Activated T-cell treated with anti-CD3 and anti-CD28 coated beads, Interleukin-2, amount 50 U/mL, for 72 hours (primary cell): Measurements from ENCODE around the gene NMT1. TPM values are rescaled to one million over a fixed set of nuclear protein-coding genes. Genes with fewer than 3 reads are reported as not detected.
A peak's percentile ranks its signal among the peaks of the same experiment; 100 is the strongest.
"Not testable (repeated sequence)": the region's sequence is repeated elsewhere in the genome, so short reads cannot be mapped to it uniquely, and the experiment has no call there.

Experiments
- ATAC-seq, 2 donors: fragments of 150-1000 bp; cut with Tn5 transposase; replicated peaks in 1 of 2; 2 replicates each; pipeline ENCODE4 v1.10.0; 2021; ENCODE audit warnings: moderate library complexity in 2 of 2, mild to moderate bottlenecking in 1 of 2
- DNase-seq, 2 donors: peaks; one replicate each; pipeline ENCODE4 v3.0.0; 2021 to 2022; ENCODE audit warnings: mixed read lengths in 1 of 2
- H3K27ac Mint-ChIP-seq: one replicate; pipeline ENCODE4 v1.8.0; 2022; ENCODE audit warnings: mild to moderate bottlenecking, moderate library complexity, mixed read lengths
- H3K27me3 Mint-ChIP-seq: one replicate; pipeline ENCODE4 v1.8.0; 2022; ENCODE audit warnings: low read depth, mixed read lengths
- H3K36me3 Mint-ChIP-seq, 2 donors: one replicate each; pipeline ENCODE4 v1.8.0; 2022; ENCODE audit warnings: mixed read lengths in 2 of 2, mild to moderate bottlenecking in 1 of 2; ENCODE audit not compliant: insufficient read depth in 2 of 2
- H3K4me1 Mint-ChIP-seq: one replicate; pipeline ENCODE4 v1.8.0; 2022; ENCODE audit warnings: low read depth, mixed read lengths
- H3K4me3 Mint-ChIP-seq, 2 donors: one replicate each; pipeline ENCODE4 v1.8.0; 2022; ENCODE audit warnings: mild to moderate bottlenecking in 2 of 2, mixed read lengths in 2 of 2, moderate library complexity in 2 of 2
- H3K9me3 Mint-ChIP-seq, 2 donors: one replicate each; pipeline ENCODE4 v1.8.0; 2022; ENCODE audit warnings: mixed read lengths in 2 of 2
- total RNA-seq, 2 donors: library from RNA; stranded (reverse); gene quantifications; one replicate each; pipeline ENCODE4 v1.2.3, GENCODE V29; 2022

Gene NMT1
- total RNA-seq, 2 donors from 2014 or later: 130 to 145 TPM

DNA sequence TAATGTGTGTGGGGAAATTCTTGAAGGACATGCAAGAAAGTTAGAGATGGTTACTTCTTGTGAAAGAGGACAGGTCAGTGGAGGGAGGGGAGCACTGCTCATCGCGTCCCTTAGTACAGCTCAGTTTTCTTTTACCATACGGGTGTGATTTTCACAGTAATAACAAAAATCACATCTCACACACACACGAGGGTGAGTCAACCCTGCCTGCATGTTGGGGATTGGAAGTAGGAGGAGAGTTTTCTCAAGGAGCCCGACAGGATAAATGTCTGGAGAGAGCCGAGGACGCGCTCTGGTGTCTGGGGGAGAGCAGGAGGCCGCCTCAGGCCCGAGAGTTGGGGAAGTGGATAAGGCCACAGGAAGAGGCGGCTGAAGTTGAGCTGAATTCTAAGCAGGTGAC is 54.8 kb downstream of the NMT1 start:
- ATAC-seq (no peak), DNase-seq (no peak)
- no peaks in the 10 kb centered on the region for H3K36me3 Mint-ChIP-seq
- H3K27ac Mint-ChIP-seq: no peak overlapping the region
- H3K27me3 Mint-ChIP-seq: peaks cover 5% of the 10 kb centered on the region
- no peaks in the 10 kb centered on the region for H3K9me3 Mint-ChIP-seq
- H3K4me3 Mint-ChIP-seq: no peak overlapping the region
- H3K4me1 Mint-ChIP-seq: no peaks in the 10 kb centered on the region

DNA sequence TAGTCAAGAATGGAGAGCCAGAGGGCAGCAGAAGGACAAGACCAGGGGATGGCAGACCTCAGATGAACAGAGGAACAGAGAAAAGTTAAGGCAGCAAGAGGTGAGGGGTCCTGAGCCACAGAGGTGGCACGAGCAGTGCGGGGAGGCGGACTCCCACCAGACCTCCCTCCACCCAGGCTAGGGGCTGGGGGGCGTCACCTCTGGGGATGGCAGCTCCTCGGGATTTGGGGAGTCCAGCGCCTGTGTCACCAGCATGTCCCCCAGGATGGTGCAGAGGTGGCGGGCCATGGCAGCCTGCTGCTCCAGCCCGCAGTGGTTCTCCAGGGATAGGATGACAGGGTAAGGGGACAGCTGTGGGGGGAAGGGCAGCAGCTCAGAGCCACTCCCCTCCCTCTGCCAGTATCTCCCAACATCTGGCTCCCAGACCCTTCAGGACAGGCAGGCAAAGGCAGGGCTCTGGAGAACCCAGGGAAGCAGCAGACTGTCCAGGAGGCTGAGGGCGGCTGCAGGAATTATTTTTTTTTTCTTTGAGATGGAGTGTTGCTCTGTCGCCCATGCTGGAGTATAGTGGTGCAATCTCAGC is 55.4 kb downstream of the NMT1 start:
- ATAC-seq: no peak
- Mint-ChIP-seq H3K4me1 (no peaks in the 10 kb centered on the region), H3K27me3 (peaks cover 5% of the 10 kb centered on the region), H3K4me3 (no peak overlapping the region), H3K9me3 (no peaks in the 10 kb centered on the region), H3K27ac (no peak overlapping the region), H3K36me3 (no peaks in the 10 kb centered on the region)
- no peak for DNase-seq

- ATAC-seq (no peak), DNase-seq (no peak)
- H3K9me3 Mint-ChIP-seq: no peaks in the 10 kb centered on the region
- H3K4me1 Mint-ChIP-seq: no peaks in the 10 kb centered on the region
- H3K27ac Mint-ChIP-seq: no peak overlapping the region
- peaks cover 5% of the 10 kb centered on the region for H3K27me3 Mint-ChIP-seq
- no peaks in the 10 kb centered on the region for H3K36me3 Mint-ChIP-seq
- H3K4me3 Mint-ChIP-seq: no peak overlapping the region
Measured at GRCh38 chr17:45117334-45117733, 56.2 kb downstream of the NMT1 start.

DNA sequence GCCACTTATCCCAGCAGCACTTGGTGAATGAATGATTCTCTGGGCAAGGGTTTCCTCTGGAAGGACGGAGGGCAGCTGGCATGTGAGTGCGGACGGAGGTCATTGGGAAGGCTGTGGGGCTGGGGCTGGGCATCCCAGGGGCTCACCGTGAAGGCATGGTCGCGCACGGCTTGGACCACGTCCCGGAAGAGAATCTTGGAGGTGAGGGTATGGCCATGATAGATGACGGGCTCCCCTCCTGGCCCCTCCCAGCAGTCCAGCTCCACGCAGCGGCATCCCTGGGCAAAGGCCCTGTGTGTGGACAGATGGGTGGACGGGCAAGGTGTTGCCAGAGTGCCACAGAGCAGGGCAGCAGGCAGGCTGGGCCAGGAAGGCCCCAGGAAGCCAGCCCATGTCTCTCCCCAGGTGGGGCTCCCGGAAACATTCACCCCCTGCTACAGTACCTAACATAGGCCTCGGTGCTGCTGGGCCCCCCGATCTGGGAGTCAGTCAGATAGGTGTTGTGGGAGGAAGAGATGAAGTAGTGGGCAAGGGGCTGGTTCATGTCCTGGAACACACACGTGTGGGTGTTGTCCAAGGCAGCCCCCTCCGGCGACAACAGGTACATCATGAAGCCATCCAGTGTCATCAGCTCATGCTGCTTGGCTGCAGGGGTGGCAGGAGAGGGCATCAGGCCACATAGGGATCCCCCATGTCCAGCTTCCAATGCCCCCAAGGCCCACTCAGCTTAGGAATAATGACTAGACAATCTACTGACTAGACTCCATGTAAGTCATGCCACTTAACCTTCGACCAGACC is 56.9 kb downstream of the NMT1 start:
- H3K27me3 Mint-ChIP-seq: peaks cover 5% of the 10 kb centered on the region
- no peaks in the 10 kb centered on the region for H3K4me1 Mint-ChIP-seq
- H3K27ac Mint-ChIP-seq: no peak overlapping the region
- DNase-seq (no peak), ATAC-seq (no peak)
- H3K36me3 Mint-ChIP-seq: no peaks in the 10 kb centered on the region
- H3K9me3 Mint-ChIP-seq: no peaks in the 10 kb centered on the region
- no peak overlapping the region for H3K4me3 Mint-ChIP-seq

DNA sequence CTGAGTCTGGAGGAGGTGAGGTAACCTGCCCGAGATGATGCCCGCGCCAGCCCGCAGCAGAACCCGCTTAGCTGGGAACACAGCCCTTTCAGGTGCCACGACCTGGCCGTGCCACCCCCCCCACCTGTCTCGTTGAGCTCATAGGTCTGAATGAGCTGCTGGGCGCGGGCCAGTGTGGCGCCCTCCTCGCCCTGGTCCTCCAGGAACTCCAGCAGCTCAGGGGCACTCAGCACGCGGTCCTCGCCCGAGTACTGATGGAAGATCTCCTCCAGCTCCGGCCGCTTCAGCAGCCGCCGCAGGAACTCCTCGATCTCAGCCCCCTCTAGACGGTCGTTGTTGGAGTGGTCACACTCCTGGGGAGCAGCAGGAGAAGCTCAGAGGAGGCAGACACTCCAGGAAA is 57.6 kb downstream of the NMT1 start:
- Mint-ChIP-seq H3K27me3 (peaks cover 5% of the 10 kb centered on the region), H3K4me3 (no peak overlapping the region), H3K9me3 (no peaks in the 10 kb centered on the region), H3K27ac (no peak overlapping the region), H3K4me1 (no peaks in the 10 kb centered on the region), H3K36me3 (no peaks in the 10 kb centered on the region)
- no peak for ATAC-seq
- DNase-seq: no peak

- Mint-ChIP-seq H3K9me3 (no peaks in the 10 kb centered on the region), H3K36me3 (no peaks in the 10 kb centered on the region)
- no peak for ATAC-seq
Measured at GRCh38 chr17:45119964-45120363, 58.8 kb downstream of the NMT1 start.

DNA sequence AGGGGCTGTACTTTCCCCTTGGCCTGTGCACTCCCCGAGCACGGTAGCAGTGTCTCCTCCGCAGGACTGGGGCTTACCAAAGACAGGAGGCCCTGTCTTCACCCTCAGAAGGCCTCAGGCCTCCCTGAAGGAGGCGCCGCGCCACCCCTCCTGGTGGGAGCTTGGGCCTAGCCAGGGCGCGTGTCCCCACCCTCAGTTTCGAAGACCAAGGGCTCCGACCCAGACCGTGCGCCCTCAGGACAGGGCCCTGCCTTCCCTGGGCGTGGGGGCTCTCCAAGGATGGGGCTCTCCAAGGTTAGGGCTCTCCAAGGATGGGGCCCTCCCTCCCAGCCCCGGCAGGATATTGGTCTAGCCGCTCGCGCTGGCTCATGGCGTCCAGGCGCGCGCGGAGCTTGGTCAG is 59.4 kb downstream of the NMT1 start:
- Mint-ChIP-seq H3K27me3 (peaks cover 5% of the 10 kb centered on the region), H3K4me3 (no peak overlapping the region), H3K27ac (no peak overlapping the region), H3K4me1 (no peaks in the 10 kb centered on the region), H3K9me3 (no peaks in the 10 kb centered on the region), H3K36me3 (no peaks in the 10 kb centered on the region)
- ATAC-seq (no peak), DNase-seq (no peak)

More at GRCh38 chr17:45119964-45120363, 58.8 kb downstream of the NMT1 start:
- Mint-ChIP-seq H3K4me1 (no peaks in the 10 kb centered on the region), H3K27me3 (peaks cover 5% of the 10 kb centered on the region), H3K27ac (no peak overlapping the region), H3K4me3 (no peak overlapping the region)
- DNase-seq: no peak

GRCh38 chr17:45121055-45121454 is 59.9 kb downstream of the NMT1 start:
- Mint-ChIP-seq H3K4me1 (no peaks in the 10 kb centered on the region), H3K36me3 (no peaks in the 10 kb centered on the region), H3K9me3 (no peaks in the 10 kb centered on the region), H3K27me3 (no peaks in the 10 kb centered on the region), H3K27ac (no peak overlapping the region), H3K4me3 (no peak overlapping the region)
- ATAC-seq: no peak
- DNase-seq: no peak

- Mint-ChIP-seq H3K27me3 (no peaks in the 10 kb centered on the region), H3K27ac (no peak overlapping the region), H3K4me1 (no peaks in the 10 kb centered on the region), H3K9me3 (no peaks in the 10 kb centered on the region), H3K4me3 (no peak overlapping the region), H3K36me3 (no peaks in the 10 kb centered on the region)
- ATAC-seq: no peak
- no peak for DNase-seq
Measured at GRCh38 chr17:45123076-45123770, 62.1 kb downstream of the NMT1 start.

- DNase-seq: peak; percentile 36 to 51
- H3K4me1 Mint-ChIP-seq: no peaks in the 10 kb centered on the region
- no peaks in the 10 kb centered on the region for H3K27me3 Mint-ChIP-seq
- ATAC-seq: peak; percentile 83 to 90
- no peak overlapping the region for H3K4me3 Mint-ChIP-seq
- no peaks in the 10 kb centered on the region for H3K36me3 Mint-ChIP-seq
- no peaks in the 10 kb centered on the region for H3K9me3 Mint-ChIP-seq
- H3K27ac Mint-ChIP-seq: no peak overlapping the region
Measured at GRCh38 chr17:45123930-45124796, 63.0 kb downstream of the NMT1 start.

DNA sequence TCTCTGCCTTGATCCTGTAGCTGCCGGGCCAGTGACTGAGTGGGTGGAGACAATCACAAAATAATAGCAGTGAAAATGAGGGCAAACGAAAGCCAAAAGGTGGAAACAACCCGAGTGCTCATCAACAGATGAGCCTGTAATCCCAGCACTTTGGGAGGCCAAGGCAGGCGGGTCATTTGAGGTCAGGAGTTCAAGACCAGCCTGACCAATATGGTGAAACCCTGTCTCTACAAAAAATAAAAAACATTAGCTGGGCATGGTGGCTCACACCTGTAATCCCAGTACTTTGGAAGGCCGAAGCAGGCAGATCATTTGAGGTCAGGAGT is 63.6 kb downstream of the NMT1 start:
- not testable (repeated sequence) for DNase-seq, H3K27ac Mint-ChIP-seq, H3K27me3 Mint-ChIP-seq, H3K4me1 Mint-ChIP-seq, H3K9me3 Mint-ChIP-seq, H3K36me3 Mint-ChIP-seq, H3K4me3 Mint-ChIP-seq, ATAC-seq

- Mint-ChIP-seq H3K9me3 (no peaks in the 10 kb centered on the region), H3K27ac (no peak overlapping the region), H3K36me3 (no peaks in the 10 kb centered on the region), H3K27me3 (no peaks in the 10 kb centered on the region), H3K4me1 (no peaks in the 10 kb centered on the region), H3K4me3 (no peak overlapping the region)
- DNase-seq (no peak), ATAC-seq (no peak)
Measured at GRCh38 chr17:45125509-45125908, 64.4 kb downstream of the NMT1 start.

DNA sequence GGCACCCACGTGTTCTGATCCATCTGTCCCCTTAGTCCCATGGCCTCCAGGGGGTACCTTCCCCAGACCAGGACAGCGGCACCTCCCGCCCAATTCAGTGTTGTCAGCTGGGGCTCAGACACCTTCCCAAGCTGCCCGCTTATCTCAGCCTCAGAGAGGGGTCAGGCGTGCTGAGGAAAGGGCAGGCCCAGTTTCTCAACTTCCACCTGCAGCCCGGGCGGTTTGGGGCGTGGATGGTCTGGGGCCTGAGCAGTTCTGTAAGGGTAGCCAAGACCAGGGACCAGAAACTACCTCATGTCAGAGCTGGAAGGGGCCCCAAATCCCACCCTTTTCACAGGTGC is 66.1 kb downstream of the NMT1 start:
- no peaks in the 10 kb centered on the region for H3K4me1 Mint-ChIP-seq
- ATAC-seq (no peak), DNase-seq (no peak)
- H3K36me3 Mint-ChIP-seq: no peaks in the 10 kb centered on the region
- H3K4me3 Mint-ChIP-seq: no peak overlapping the region
- no peak overlapping the region for H3K27ac Mint-ChIP-seq
- peaks cover 8% of the 10 kb centered on the region for H3K27me3 Mint-ChIP-seq
- H3K9me3 Mint-ChIP-seq: no peaks in the 10 kb centered on the region
